ENCODE data around the gene C14orf119.

C14orf119 gene

DNA sequence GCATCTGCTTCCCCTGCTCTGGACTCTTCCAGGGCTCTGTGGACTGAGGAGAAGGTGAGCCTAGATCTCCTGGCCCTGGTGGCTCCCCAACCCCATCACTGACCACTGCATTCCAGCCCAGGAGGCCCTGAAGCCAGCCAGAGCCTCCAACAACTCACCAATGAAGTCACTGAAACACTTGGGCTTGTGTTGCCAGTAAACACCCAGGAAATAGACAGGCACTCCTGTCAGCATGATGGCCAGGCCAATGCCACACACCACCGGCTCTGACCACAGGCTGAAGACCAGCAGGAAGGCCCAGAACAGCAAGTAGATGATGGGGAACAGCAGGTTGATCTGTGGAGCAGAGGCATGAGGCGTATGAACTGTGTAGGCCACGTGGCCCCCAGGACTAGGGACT, 32.6 kb downstream of the C14orf119 start:
- no peak for DNase-seq (ENCODE audit: low read depth, low spot score)
- no peak for TF ChIP-seq YY1 (IDR thresholded peaks at IDR 0.05; ENCODE audit: insufficient read depth, insufficient read length)
- TF ChIP-seq ZNF274 (IDR thresholded peaks at IDR 0.05; ENCODE audit: low read depth, low read length) = no peak
- TF ChIP-seq SUZ12 (IDR thresholded peaks at IDR 0.05; ENCODE audit: extremely low read depth, insufficient read depth, insufficient read length) = no peak
- Histone ChIP-seq H3K4me1 (ENCODE audit: insufficient read depth, insufficient read length) (peaks cover 2% of the 10 kb centered on the region), H3K27me3 (ENCODE audit: insufficient read depth, insufficient read length) (no peaks in the 10 kb centered on the region), H3K4me3 (ENCODE audit: insufficient read length, low read depth) (no peak overlapping the region), H3K9me3 (ENCODE audit: insufficient read depth, low read length) (no peaks in the 10 kb centered on the region), H3K36me3 (ENCODE audit: insufficient read depth, insufficient read length, low read length) (peaks cover 7% of the 10 kb centered on the region), H3K9ac (ENCODE audit: insufficient read length, low read depth) (no peak overlapping the region)

DNA sequence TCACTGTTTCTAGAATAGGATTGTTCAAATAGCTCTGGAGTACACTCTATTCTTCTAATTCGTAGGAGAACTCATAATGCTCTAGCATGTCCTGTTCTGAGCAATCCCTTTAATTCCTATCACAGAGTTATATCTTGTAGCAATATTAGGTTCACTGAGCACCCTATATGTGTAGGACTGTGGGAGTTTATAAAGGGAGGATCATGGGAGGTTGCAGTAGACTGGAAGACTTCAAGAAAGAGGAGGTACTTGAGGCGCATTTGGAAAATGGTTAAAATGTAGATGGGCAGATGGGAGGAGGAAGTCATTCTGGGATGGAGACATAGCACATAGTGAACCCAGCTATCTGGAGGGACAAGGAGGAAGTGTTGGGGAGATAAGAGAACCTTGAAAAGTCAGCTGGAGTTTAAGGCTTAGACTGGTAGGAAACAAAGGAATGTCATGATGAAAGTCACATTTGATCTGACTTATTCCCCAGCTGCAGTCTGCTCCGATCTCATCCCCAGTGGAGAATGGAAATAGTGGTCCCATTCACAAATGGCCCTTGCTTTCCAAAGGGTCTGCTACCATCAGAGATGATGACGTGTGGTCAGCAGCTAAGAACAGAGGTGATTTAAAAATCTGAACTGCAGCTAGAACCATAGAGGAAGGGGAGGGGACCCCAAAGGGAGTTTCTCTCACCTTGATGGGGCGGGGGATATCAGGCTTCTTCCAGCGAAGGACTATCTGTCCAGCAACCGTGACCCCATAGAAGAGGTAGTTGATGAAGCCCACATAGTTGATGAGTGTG, 33.9 kb downstream of the C14orf119 start:
- H3K27me3 ChIP-seq (ENCODE audit: insufficient read depth, insufficient read length) = no peaks in the 10 kb centered on the region
- H3K4me1 ChIP-seq (ENCODE audit: insufficient read depth, insufficient read length) = peaks cover 2% of the 10 kb centered on the region
- no peak overlapping the region for H3K9ac ChIP-seq (ENCODE audit: insufficient read length, low read depth)
- H3K9me3 ChIP-seq (ENCODE audit: insufficient read depth, low read length) = no peaks in the 10 kb centered on the region
- peaks cover 7% of the 10 kb centered on the region for H3K36me3 ChIP-seq (ENCODE audit: insufficient read depth, insufficient read length, low read length)
- no peak for DNase-seq (ENCODE audit: low read depth, low spot score)
- H3K4me3 ChIP-seq (ENCODE audit: insufficient read length, low read depth) = no peak overlapping the region
- no peak for TF ChIP-seq YY1 (IDR thresholded peaks at IDR 0.05; ENCODE audit: insufficient read depth, insufficient read length)
- TF ChIP-seq SUZ12 (IDR thresholded peaks at IDR 0.05; ENCODE audit: extremely low read depth, insufficient read depth, insufficient read length) = no peak
- no peak for TF ChIP-seq ZNF274 (IDR thresholded peaks at IDR 0.05; ENCODE audit: low read depth, low read length)

DNA sequence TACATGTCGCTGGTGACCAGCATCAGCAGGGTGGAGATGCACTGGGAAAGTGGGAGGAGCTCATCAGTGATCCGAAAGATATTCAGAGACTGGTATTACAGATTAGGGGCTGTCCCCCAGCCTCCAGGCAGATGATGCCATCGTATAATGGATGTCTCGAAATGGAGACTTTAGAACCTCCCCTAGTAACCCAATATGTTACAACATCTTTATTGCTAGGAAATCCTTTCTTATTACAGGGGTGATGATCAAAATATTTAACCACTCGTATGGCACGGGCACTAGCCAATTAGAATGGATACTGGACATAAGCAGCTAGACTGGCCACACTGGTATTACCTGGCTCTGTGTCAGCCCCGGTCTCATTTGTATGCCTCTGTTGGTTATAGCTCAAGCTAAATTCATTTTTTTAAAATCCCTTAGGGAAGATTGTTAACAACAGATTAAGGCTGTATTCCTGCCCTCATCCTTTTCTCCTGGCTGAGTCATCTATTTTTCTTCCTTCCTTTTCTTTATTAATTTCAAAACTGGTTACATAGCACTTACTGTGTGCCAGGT, 34.5 kb downstream of the C14orf119 start:
- Histone ChIP-seq H3K9me3 (ENCODE audit: insufficient read depth, low read length) (no peaks in the 10 kb centered on the region), H3K9ac (ENCODE audit: insufficient read length, low read depth) (no peak overlapping the region), H3K4me1 (ENCODE audit: insufficient read depth, insufficient read length) (peaks cover 2% of the 10 kb centered on the region), H3K36me3 (ENCODE audit: insufficient read depth, insufficient read length, low read length) (peaks cover 7% of the 10 kb centered on the region), H3K27me3 (ENCODE audit: insufficient read depth, insufficient read length) (no peaks in the 10 kb centered on the region), H3K4me3 (ENCODE audit: insufficient read length, low read depth) (no peak overlapping the region)
- DNase-seq (ENCODE audit: low read depth, low spot score) = no peak
- TF ChIP-seq SUZ12 (IDR thresholded peaks at IDR 0.05; ENCODE audit: extremely low read depth, insufficient read depth, insufficient read length) (no peak), YY1 (IDR thresholded peaks at IDR 0.05; ENCODE audit: insufficient read depth, insufficient read length) (no peak), ZNF274 (IDR thresholded peaks at IDR 0.05; ENCODE audit: low read depth, low read length) (no peak)

DNA sequence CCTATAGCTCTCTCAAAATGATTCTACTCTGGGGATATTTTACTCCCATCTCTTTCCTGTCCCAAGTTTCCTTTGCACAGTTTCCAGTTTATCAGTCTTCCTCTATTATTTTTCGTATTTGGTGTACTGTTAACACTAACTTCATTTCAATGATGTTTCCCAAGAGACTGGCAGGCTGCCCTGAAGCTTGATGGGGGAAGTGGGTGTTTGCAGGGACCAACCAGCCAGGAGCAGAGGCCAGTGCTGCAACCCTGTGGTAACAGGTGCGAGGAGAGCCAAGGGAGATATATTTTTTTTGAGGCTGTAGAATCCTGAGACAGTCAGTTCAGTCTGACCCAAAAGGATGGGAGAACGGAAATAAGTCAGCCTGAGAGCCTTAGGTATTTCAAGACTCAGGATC, 35.6 kb downstream of the C14orf119 start:
- no peak overlapping the region for H3K4me3 ChIP-seq (ENCODE audit: insufficient read length, low read depth)
- H3K27me3 ChIP-seq (ENCODE audit: insufficient read depth, insufficient read length) = no peaks in the 10 kb centered on the region
- peaks cover 2% of the 10 kb centered on the region for H3K4me1 ChIP-seq (ENCODE audit: insufficient read depth, insufficient read length)
- H3K36me3 ChIP-seq (ENCODE audit: insufficient read depth, insufficient read length, low read length) = peaks cover 7% of the 10 kb centered on the region
- no peaks in the 10 kb centered on the region for H3K9me3 ChIP-seq (ENCODE audit: insufficient read depth, low read length)
- DNase-seq (ENCODE audit: low read depth, low spot score) = no peak
- H3K9ac ChIP-seq (ENCODE audit: insufficient read length, low read depth) = no peak overlapping the region
- TF ChIP-seq ZNF274 (IDR thresholded peaks at IDR 0.05; ENCODE audit: low read depth, low read length) (no peak), SUZ12 (IDR thresholded peaks at IDR 0.05; ENCODE audit: extremely low read depth, insufficient read depth, insufficient read length) (no peak), YY1 (IDR thresholded peaks at IDR 0.05; ENCODE audit: insufficient read depth, insufficient read length) (no peak)

DNA sequence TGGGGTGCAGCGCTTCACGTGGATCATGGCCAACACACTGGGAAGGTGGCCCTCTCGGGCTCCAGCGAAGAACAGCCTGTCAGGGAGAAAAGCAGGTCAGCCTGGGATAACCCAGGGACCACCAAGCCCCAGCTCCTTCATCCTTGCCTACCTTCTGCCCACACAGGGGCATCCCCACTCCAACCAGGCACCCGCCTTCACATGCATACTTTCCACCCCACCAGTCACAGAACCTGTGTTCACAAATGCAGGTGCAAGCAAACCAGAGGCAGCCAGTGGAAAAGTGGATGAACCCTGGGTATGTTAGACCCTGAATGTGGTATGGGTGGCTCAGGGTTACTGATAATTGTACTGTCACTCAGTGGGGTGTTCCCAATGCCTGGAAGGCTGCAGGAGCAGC, 36.2 kb downstream of the C14orf119 start:
- TF ChIP-seq ZNF274 (IDR thresholded peaks at IDR 0.05; ENCODE audit: low read depth, low read length) (no peak), SUZ12 (IDR thresholded peaks at IDR 0.05; ENCODE audit: extremely low read depth, insufficient read depth, insufficient read length) (no peak), YY1 (IDR thresholded peaks at IDR 0.05; ENCODE audit: insufficient read depth, insufficient read length) (no peak)
- Histone ChIP-seq H3K4me1 (ENCODE audit: insufficient read depth, insufficient read length) (peaks cover 2% of the 10 kb centered on the region), H3K27me3 (ENCODE audit: insufficient read depth, insufficient read length) (no peaks in the 10 kb centered on the region), H3K9me3 (ENCODE audit: insufficient read depth, low read length) (no peaks in the 10 kb centered on the region), H3K9ac (ENCODE audit: insufficient read length, low read depth) (no peak overlapping the region), H3K4me3 (ENCODE audit: insufficient read length, low read depth) (no peak overlapping the region), H3K36me3 (ENCODE audit: insufficient read depth, insufficient read length, low read length) (peaks cover 7% of the 10 kb centered on the region)
- no peak for DNase-seq (ENCODE audit: low read depth, low spot score)

DNA sequence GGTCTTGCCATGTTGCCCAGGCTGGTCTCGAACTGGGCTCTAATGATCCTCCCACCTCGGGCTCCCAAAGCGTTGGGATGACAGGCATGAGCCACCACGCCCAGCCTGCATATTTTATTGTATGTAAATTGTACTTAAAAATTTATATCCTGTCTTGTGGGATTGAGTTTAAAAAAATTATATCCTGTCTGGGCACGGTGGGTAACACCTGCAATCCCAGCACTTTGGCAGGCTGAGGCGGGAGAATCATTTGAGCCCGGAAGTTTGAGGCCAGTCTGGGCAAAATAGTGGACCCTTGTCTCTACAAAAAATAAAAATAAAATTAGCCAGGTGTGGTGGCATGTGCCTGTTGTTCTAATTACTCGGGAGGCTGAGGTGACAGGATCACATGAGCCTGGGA, 37.7 kb downstream of the C14orf119 start:
- no peak overlapping the region for H3K9ac ChIP-seq (ENCODE audit: insufficient read length, low read depth)
- no peaks in the 10 kb centered on the region for H3K4me1 ChIP-seq (ENCODE audit: insufficient read depth, insufficient read length)
- H3K4me3 ChIP-seq (ENCODE audit: insufficient read length, low read depth) = no peak overlapping the region
- H3K27me3 ChIP-seq (ENCODE audit: insufficient read depth, insufficient read length) = no peaks in the 10 kb centered on the region
- no peak for TF ChIP-seq ZNF274 (IDR thresholded peaks at IDR 0.05; ENCODE audit: low read depth, low read length)
- H3K36me3 ChIP-seq (ENCODE audit: insufficient read depth, insufficient read length, low read length) = peaks cover 7% of the 10 kb centered on the region
- H3K9me3 ChIP-seq (ENCODE audit: insufficient read depth, low read length) = no peaks in the 10 kb centered on the region
- DNase-seq (ENCODE audit: low read depth, low spot score) = no peak

DNA sequence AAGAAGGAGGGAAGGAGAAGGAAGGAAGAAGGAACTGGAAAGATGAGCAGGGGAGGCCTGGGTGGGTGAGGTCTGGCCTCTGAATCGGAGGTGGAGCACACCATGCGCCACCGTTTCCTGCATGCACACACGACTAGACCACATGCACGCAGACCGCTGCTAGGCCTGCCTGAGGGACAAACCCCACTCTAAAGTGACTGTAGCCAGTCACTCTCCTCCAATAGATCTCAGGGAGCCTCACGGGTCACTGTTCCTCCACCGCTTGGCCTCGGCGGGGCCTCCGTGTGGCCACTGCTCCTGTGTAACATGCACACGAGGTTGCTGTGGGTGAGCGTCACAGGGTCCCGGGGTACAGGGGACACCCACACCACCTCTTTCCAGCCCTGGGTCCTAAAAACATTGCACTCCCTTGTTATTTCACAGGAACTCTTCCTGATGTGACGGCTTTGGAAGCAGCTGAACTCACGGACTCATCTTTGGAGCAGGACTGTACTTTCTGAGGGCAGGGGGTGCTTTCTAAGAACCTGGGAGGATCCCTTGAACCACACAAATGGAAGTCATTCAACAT, 41.3 kb downstream of the C14orf119 start:
- TF ChIP-seq ZNF274 (IDR thresholded peaks at IDR 0.05; ENCODE audit: low read depth, low read length) = no peak
- TF ChIP-seq YY1 (IDR thresholded peaks at IDR 0.05; ENCODE audit: insufficient read depth, insufficient read length) = no peak
- TF ChIP-seq SUZ12 (IDR thresholded peaks at IDR 0.05; ENCODE audit: extremely low read depth, insufficient read depth, insufficient read length) = no peak
- Histone ChIP-seq H3K36me3 (ENCODE audit: insufficient read depth, insufficient read length, low read length) (peaks cover 4% of the 10 kb centered on the region), H3K4me1 (ENCODE audit: insufficient read depth, insufficient read length) (no peaks in the 10 kb centered on the region), H3K4me3 (ENCODE audit: insufficient read length, low read depth) (no peak overlapping the region), H3K9ac (ENCODE audit: insufficient read length, low read depth) (no peak overlapping the region), H3K27me3 (ENCODE audit: insufficient read depth, insufficient read length) (no peaks in the 10 kb centered on the region), H3K9me3 (ENCODE audit: insufficient read depth, low read length) (no peaks in the 10 kb centered on the region)
- DNase-seq (ENCODE audit: low read depth, low spot score) = no peak

Data from NT2/D1 (cell line).